Prostate gland (tissue), 2 donors: ENCODE results near the gene UBASH3B. TPM values are rescaled to one million over a fixed set of nuclear protein-coding genes. Genes with fewer than 3 reads are reported as not detected.

Experiments used
- DNase-seq: peaks from one replicate; pipeline ENCODE4 v3.0.0-alpha.2; 2019; ENCODE audit warnings: low spot score
- H3K27ac ChIP-seq, 2 donors: fragments of 200-600 bp; sonication (generic); 2 replicates each; pipeline ENCODE4 v1.5.1; 2017 to 2019
- H3K27me3 ChIP-seq: fragments of 200-600 bp; sonication (generic); replicated peaks from 2 replicates; pipeline ENCODE4 v1.5.1; 2019; ENCODE audit not compliant: insufficient read depth
- H3K36me3 ChIP-seq, 2 donors: fragments of 200-600 bp; sonication (generic); 1 replicate in 1 of 2; 2 replicates in 1 of 2; pipeline versions ENCODE4 v1.5.1 to v1.8.1; 2017 to 2019
- H3K4me1 ChIP-seq: fragments of 200-600 bp; sonication (generic); replicated peaks from 2 replicates; pipeline ENCODE4 v1.5.1; 2019
- H3K4me3 ChIP-seq, 2 donors: fragments of 200-600 bp; sonication (generic); 2 replicates each; pipeline ENCODE4 v1.5.1; 2017 to 2019
- H3K9me3 ChIP-seq: fragments of 200-600 bp; sonication (generic); 2 replicates; pipeline ENCODE4 v1.5.1; 2017
- POLR2A ChIP-seq: fragments of 450-650 bp; IDR thresholded peaks from one replicate; pipeline ENCODE4 v1.6.1; 2016; ENCODE audit warnings: antibody characterized with exemption, mild to moderate bottlenecking
- POLR2AphosphoS5 ChIP-seq: sonication (generic); formaldehyde crosslinking; IDR thresholded peaks from one replicate; pipeline ENCODE4 v1.6.1; 2017; ENCODE audit warnings: antibody characterized with exemption
- WGBS: methylation state at CpG from one replicate; pipeline ENCODE4 v1.1.5; 2018; 5-methylcytosine and 5-hydroxymethylcytosine counted together
- intact Hi-C: fragments of 100-400 bp; cut with DNase I; formaldehyde crosslinking; loops from one replicate; pipeline ENCODE4 v1.14.2; 2022
- total RNA-seq, 2 donors: library from RNA; depleted of rRNA; stranded (reverse); fragments of >200 nt; gene quantifications; one replicate each; pipeline ENCODE4 v1.1.0, GENCODE V29; 2016
- TF ChIP-seq, protein P1 (sequence below), 4 experiments: fragments of 200-600 bp in 2 of 4; fragments of 450-650 bp in 2 of 4; sonication (generic) in 2 of 4; IDR thresholded peaks; 1 replicate in 3 of 4; 2 replicates in 1 of 4; pipeline ENCODE4 v1.5.1; 2016 to 2019; ENCODE audit warnings: antibody characterized with exemption in 4 of 4, mild to moderate bottlenecking in 2 of 4, moderate library complexity in 2 of 4

UBASH3B gene
- total RNA-seq, 2 donors from 2014 or later = 1.9 to 9.9 TPM

DNA sequence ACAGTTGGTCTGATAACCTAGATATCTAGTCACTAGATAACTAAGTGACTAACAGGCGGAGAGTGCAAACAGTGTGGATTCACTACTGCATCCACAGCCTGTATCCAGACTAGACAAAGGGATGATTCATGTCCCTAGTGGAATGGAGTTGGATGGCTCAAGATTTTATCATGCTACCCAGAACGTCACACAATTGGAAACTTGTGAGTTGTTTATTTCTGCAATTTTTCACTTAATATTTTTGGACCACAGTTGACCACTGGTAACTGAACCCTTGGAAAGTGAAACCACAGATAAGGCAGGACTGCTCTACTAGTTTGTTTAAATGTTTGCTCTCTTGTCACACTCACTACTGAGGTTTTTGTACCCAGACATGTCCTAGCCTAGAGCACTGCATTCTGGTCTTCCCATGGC is 76.0 kb downstream of the UBASH3B start:
- no peaks in the 10 kb centered on the region for H3K36me3 ChIP-seq
- TF ChIP-seq POLR2AphosphoS5 = no peak
- no peak for TF ChIP-seq POLR2A
- TF ChIP-seq, protein P1, sequence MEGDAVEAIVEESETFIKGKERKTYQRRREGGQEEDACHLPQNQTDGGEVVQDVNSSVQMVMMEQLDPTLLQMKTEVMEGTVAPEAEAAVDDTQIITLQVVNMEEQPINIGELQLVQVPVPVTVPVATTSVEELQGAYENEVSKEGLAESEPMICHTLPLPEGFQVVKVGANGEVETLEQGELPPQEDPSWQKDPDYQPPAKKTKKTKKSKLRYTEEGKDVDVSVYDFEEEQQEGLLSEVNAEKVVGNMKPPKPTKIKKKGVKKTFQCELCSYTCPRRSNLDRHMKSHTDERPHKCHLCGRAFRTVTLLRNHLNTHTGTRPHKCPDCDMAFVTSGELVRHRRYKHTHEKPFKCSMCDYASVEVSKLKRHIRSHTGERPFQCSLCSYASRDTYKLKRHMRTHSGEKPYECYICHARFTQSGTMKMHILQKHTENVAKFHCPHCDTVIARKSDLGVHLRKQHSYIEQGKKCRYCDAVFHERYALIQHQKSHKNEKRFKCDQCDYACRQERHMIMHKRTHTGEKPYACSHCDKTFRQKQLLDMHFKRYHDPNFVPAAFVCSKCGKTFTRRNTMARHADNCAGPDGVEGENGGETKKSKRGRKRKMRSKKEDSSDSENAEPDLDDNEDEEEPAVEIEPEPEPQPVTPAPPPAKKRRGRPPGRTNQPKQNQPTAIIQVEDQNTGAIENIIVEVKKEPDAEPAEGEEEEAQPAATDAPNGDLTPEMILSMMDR (IDR thresholded peaks at IDR 0.05) = no peak
- H3K27me3 ChIP-seq = no peaks in the 10 kb centered on the region
- no peaks in the 10 kb centered on the region for H3K9me3 ChIP-seq
- no peaks in the 10 kb centered on the region for H3K4me1 ChIP-seq
- DNase-seq = no peak
- WGBS = 79% methylated on average over 2 of the region's 2 CpGs
- no peak overlapping the region for H3K27ac ChIP-seq
- no peak overlapping the region for H3K4me3 ChIP-seq
- intact Hi-C loops = no loop called here

DNA sequence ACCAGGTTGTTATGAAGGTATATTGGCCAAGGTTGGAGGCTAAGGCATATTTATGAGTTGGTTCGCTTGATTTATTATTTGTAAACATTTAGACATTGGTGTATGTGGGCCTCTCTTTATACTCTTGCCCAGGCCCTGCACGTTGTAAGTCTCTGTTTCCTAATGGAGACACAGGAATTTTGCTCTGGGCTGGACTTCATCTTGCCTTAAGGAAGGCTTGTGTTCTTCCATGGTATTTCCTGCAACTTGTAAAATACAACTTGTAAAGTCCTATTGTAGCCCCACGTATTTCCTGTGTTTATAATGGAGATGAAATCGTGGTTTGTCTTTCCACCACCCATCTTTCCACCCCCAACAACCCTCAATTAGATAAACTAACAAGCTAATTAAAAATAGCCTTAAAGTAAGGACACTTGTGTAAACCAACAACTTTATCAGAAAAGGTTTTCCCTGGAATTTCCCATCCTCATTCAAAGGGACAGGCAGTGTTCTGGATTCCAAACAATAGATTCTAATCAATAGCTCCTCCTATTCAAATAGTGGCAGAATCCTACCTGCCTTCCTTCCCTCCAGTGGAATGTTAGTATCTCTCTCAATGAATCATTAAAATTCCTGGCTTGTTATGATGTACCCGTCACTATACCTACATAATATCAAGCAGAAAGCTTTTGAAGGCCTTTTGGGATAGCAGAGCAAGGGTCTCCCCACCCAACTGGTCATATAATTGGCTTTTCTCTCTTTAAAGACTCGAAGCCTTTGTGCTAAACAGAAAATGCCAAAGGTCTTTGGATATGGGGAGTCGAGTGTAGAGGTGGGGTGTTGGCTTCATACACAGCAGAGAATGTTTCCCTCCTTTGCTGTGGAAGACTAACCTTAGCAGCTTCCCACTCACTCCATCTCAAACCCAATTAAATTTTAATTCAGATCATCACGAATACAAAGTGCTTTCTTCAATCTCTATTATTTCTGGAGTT is 77.1 kb downstream of the UBASH3B start:
- no peak overlapping the region for H3K27ac ChIP-seq
- TF ChIP-seq, protein P1 (IDR thresholded peaks at IDR 0.05) = no peak
- no peak for TF ChIP-seq POLR2A
- no peak for TF ChIP-seq POLR2AphosphoS5
- DNase-seq = no peak

DNA sequence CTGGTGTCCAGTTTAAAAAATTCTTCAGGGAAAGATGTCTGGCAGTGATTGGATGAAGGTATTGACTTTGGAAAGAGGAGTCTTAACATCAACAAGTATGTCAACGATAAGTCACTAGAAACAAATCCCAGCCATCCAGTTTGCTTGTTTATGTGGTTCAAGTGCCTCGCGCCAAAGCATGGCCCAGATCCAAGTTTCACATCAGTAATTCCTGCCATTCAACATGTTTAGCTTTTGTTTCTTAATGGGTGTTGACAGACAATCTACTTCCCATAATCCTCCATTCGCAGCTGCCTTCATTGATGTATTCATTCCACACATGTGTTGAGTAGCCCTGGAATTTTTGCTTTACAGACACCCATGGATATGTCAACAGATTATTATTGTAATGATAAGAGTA is 77.8 kb downstream of the UBASH3B start:
- intact Hi-C loops = no loop called here
- H3K36me3 ChIP-seq = no peaks in the 10 kb centered on the region
- no peaks in the 10 kb centered on the region for H3K9me3 ChIP-seq
- H3K27ac ChIP-seq = no peak overlapping the region
- no peak overlapping the region for H3K4me3 ChIP-seq
- H3K27me3 ChIP-seq = no peaks in the 10 kb centered on the region
- H3K4me1 ChIP-seq = no peaks in the 10 kb centered on the region
- WGBS = 40% methylated on average over 4 of the region's 4 CpGs
- no peak for TF ChIP-seq POLR2AphosphoS5
- TF ChIP-seq, protein P1 (IDR thresholded peaks at IDR 0.05) = no peak
- no peak for TF ChIP-seq POLR2A
- DNase-seq = no peak

More for the DNA sequence above, 77.1 kb downstream of the UBASH3B start:
- H3K36me3 ChIP-seq = no peaks in the 10 kb centered on the region
- H3K27me3 ChIP-seq = no peaks in the 10 kb centered on the region
- intact Hi-C loops = no loop called here
- no peaks in the 10 kb centered on the region for H3K4me1 ChIP-seq
- 34% methylated on average over 8 of the region's 8 CpGs for WGBS
- H3K9me3 ChIP-seq = no peaks in the 10 kb centered on the region
- H3K4me3 ChIP-seq = no peak overlapping the region

DNA sequence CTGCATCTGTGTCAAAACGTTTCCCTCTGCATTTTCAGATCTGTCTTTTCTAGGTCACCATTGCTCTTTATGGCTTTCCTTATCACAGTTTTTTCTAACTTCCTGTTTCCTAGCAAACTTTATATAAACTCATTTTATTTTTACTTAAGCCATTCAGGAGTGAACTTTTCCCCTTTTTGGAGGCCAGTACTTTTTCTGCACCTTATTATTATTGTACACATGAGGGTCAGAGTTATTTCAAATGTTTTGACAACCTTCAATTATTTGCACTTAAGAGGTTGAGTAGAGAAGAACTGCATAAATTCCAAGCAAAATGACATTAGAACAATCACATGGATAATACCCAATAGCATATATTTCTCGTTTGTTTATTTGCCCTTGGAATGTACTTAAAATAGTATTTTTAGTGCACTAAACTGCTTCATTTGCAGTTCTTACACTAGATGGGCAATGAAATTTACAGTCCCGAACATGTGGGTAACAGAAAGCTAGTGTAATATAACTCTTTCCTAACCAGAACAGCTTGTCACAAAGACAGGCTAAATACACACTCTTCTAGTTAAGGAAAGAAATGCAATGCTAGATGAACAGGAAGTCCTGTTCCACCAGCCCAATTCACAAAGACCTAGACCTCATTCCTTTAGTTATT is 79.5 kb downstream of the UBASH3B start:
- WGBS = 32% methylated on average over 3 of the region's 3 CpGs
- TF ChIP-seq POLR2A = no peak
- no peak for TF ChIP-seq POLR2AphosphoS5
- TF ChIP-seq, protein P1 (IDR thresholded peaks at IDR 0.05) = no peak

More for the DNA sequence above, 79.5 kb downstream of the UBASH3B start:
- no peaks in the 10 kb centered on the region for H3K9me3 ChIP-seq
- intact Hi-C loops = no loop called here
- no peak overlapping the region for H3K4me3 ChIP-seq
- no peak for DNase-seq
- no peak overlapping the region for H3K27ac ChIP-seq
- no peaks in the 10 kb centered on the region for H3K4me1 ChIP-seq
- H3K27me3 ChIP-seq = no peaks in the 10 kb centered on the region
- H3K36me3 ChIP-seq = no peaks in the 10 kb centered on the region
